ENCODE measurements around the gene MDC1.

MDC1 gene

DNA sequence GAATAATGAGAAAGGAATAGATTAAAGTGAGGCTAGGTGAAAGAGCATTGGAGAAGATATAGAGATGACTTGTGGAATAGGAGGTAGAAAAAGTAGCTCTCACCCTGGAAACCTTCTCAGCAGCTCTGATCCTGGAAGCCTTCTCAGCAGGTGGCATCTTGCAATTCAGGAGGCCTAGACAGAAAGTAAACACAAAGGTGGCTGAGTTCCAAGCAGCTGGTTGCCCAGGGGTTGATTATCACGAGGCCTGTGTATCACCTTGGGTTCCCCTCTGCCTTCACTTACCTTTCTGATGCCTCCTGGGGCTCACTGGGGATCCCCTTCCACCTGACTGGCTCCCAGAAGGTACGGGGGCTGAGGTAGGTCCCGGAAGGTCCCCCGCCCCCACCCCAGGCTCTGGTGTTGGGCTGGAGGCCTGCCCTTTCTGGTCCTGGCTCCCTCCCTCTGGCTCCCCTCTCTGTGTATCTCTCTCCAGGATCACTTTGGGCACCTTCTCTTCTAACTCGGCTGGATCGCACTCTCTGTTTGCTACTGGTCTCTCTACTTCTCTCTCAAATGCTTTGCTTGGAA, 9.7 kb downstream of the MDC1 start:
- DNase-seq (ENCODE audit: low read depth in 2 of 2): no peak

DNA sequence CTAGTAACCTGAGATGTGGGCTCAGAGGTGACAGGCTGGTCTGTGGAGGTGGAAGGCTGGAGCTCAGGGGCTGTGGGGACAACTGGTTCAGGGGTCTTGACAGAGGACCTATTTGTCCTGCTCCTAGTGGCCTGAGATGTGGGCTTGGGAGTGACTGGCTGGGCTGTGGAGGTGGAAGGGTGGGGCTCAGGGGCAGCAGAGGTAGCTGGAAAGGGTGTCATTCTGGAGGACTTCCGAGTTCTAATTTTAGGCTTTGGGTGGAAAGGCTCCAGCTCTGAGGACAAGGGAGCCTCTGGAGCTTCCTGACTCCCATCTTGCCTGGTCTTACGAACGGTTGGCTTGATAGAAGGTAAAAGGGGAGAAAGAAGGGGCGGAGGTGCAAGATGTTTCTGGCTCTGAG, 11.5 kb downstream of the MDC1 start:
- no peak for DNase-seq (ENCODE audit: low read depth in 2 of 2)

DNA sequence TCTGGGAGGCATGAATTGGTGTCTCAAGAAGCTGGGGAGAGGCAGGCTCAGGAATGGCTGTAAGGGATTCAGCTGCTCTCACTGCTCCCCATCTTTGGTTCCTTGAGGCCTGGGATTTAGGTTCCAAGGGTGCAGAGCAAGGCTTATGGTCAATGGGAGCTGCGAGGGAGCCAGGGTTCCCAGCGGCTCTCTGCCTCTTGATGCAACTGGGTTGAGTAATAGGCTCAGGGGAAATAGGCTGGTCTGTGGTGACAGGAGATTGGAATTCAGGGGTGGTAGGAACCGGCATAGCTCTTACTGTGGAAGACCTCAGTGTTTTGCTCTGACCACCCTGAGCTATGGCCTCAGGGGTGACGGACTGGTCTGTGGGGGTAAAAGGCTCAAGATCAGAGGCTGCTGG, 13.3 kb downstream of the MDC1 start:
- no peak for DNase-seq (ENCODE audit: low read depth in 2 of 2)

DNA sequence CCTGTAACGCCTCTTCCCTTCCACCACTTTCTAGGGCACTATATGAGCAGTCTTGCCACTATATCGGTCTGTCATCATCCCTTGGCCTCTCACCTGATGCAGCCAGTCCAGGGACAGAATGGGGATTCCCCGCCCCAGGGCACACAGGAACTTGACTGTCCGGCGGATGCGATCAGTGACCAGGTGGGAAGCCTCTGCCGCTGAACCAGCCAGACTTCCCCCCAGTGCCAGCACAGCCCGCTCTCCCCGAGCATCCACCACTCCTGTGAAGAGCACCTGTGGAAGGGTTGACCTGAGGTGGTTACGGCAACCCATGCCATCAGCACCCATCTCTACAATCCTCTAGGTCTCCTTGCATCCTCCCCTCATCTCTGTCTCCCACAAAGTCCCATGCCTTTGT, 14.1 kb downstream of the MDC1 start:
- no peak for DNase-seq (ENCODE audit: low read depth in 2 of 2)

DNA sequence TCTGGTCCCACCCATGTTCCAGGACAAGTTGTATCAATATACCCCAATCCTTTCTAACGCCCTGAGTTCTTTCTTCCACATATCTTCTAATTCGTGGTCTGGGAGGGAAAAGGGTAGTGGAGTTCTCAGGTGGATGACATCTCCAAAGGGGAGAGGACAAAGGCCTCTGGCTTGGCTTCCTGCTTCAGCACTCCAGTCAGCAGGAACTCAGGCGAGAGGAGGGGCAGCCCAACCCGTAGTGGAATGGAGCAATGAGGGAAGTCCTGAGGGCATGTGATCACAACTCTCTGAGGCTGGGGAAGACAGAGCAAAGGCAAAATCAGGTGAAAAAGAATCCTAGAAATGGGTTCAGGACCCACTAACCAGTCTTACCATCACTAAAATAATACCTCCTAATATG, 16.7 kb downstream of the MDC1 start:
- DNase-seq (ENCODE audit: low read depth in 2 of 2): no peak

DNA sequence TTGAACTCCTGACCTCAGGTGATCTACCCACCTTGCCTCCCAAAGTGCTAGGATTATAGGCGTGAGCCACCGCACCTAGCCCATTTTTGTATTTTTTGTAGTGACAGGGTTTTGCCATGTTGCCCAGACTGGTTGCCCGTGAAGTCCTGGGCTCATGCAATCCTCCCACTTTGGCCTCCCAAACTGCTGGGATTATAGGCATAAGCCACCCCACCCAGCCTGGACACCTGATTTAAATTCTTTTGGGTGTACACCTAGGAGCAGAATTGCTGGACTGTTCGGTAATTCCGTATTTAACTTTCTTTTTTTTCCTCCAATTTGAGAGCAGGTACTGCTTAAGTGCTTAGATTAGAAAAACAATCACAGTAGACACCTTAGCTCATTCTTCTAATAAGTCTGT, 20.6 kb downstream of the MDC1 start:
- no peak for DNase-seq (ENCODE audit: low read depth in 2 of 2)

DNA sequence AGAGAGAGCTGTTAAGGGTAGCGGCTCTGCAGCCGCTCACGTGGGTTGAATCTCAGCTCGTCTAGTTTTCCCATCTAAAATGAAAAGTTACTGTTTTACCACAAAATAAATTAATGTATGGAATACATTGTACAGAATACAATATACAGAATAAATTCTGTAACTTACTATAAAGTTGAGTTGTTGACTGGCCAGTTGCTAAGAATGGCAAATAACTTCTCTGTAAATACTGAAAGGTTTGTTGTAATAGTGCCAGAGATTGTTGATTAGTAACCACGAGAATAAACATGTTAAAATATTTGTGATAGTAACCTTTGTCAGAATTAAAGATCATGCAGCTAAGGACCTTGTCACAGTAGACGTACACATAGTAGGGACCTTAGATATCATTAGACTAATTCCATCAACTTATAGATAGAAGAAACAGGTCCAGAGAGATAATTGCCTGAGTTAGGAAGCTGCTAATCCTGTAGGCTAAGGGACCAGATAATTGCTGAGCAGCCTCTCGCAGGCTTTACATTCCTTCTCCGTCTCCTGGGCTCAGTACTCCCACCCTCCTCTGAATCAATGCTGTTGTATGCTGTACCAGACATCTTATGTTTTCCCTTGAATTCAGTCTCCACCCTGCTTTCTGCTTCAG, 25.8 kb downstream of the MDC1 start:
- DNase-seq (ENCODE audit: low read depth in 2 of 2): no peak

DNA sequence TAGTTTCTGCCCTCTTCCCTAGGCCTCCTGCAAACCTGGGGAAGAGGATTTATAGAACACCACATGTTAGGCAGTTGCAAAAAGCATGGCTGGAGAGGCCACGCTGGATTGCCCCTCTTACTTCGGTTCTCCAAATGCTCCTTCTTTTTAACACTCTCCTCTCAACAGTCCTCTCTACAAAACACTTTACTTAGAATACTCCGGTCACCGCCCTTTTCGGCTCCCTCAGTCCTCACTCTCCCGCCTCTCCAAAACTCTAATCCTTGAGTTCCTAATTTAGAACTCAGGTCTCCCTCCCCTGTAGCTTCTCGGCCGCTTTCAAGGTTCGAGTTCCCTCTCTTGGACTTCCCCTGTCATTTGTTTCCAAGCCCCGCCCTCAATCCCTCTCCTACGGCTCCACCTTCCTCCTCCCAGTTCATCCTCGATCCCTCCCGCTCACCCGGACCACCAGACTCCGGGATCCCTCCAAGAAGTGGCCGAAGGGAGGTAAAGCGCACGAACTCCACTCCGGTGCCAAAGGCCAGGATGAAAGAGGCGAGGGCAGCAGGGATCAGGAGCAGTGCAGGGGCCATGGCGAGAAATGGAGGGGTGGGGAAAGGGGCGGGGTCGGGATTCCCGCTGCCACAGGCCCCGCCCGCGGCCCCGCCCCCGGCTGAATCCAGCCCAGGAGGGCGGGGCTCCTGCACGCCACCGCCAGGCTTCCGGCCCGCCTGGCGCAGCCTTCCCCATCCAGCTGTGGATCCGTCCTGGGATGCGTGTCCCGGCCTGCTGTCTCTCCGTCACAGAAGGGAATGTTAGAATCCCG, 26.5 kb downstream of the MDC1 start, which contains the start of gene NRM:
Gene NRM, minus strand, starts transcription at position 582 of the 805 bp plus-strand sequence. Its CDS starts 10 bp downstream, at position 572.
- DNase-seq (ENCODE audit: low read depth in 2 of 2): peak; percentile 70 to 78

DNA sequence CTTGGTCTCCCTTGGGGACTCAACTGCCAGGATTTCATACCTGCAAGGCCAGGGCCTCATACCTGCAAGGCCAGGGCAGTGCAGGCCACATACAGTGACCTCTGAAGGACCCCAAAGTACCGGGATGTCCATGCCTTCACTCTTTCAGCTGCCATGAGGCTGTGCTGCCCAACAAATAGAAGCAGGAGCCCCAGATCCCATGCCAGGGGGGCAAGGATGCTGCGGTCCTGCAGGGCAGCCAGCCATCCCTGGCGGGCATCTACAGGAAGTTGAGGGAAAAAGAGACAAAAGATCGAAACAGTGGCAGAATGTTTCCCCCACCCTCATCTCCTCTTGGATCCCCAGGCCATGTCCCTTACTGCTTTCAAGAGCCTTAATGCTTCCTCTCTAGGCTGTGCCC, 27.1 kb downstream of the MDC1 start:
- DNase-seq (ENCODE audit: low read depth in 2 of 2): no peak

DNA sequence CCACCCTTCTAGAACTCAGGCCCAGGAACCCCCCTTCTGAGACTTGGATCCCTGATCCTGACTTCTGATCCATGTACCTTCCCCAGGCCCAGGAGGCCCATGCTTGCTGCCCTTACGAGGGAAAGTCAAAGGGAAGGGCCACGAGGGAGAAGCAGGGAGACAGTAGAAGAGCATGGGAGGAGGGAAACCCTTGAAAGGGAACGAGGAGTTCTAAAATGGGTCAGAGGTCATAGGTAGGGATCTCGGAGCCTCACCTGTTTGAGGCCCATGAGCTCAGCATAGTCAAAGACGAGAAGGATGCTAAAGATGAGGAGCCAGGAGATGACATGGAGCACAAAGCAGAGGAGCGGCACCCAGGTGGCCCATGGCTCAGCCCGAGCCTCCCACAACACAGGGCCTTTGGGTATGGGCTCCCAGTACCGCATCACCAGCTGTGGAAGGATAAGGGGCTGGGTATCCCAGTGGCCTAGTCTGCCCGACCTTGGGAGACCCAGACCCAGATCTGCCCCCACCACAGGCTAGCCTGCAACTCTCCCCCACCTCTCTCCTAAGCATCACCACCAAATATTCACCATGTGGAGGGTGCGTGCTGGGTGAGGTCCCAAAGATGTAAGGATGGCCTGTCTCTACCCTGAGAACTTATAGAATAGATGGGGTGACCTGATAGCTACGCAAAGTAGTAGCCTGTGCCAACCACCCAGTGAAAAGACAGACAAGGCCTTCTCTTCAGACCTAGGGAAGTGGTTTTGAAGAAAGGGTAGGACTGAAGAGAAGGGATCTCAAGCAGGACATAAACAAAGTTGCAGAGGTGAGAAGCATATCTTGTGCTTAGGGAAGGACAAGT, 27.8 kb downstream of the MDC1 start:
- DNase-seq (ENCODE audit: low read depth in 2 of 2): no peak

DNA sequence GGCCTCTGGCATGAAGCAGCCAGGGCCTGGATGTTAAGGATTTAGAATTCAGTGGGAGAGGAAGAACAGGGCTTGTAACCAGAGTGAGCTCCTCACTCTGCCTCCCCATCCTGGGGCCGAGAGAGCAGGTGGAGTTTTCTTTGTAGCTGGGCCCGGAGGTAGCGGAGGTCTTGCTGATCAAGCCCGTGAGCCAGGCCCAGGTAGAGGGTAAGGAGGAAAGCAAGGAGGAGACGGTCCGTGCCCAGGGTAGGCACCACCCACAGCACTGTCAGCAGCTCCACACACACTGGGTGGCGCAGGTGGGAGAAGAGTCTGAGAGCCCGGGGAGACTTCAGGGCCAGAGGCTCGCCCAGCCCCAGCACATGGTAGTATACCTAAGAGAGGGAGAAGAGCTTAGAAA, 28.5 kb downstream of the MDC1 start:
- no peak for DNase-seq (ENCODE audit: low read depth in 2 of 2)

DNA sequence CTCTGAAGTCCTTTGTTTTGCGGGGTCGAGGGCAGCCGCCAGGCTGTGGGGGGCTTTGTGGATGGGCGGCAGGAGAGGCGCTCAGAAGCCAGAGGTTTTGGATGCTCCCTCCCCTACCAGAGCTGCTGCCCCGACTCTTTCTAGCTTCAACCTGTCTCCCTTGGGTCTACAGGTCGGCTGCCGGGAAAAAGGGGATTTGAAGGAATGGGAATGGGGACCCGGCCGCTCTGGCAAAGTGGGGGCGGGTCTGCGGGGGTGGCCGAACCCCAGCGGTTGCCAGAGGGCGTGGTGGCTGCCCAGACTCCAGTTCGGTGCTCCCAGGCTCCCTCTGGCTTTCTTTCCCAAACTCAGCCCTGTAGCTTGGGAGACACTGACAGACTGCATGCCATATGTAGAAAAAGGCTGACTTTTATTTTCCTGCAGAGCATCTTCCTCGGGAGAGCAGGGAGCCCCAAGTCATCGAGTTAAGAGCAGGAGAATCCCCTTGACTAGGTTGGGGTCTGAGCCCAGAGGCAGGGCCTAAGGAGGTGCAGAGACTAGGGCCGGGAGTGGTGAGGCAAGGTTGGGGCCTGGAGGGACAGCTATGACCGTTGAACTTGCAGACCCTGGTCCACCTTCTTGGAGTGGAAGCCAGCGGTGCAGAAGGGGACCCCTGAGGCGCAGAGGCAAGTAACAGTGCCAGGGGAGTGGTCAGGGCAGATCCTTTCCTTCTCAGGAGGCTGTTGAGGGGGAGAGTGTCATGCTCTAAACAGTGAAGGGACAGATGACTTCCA, 29.2 kb downstream of the MDC1 start:
- DNase-seq (ENCODE audit: low read depth in 2 of 2): no peak

DNA sequence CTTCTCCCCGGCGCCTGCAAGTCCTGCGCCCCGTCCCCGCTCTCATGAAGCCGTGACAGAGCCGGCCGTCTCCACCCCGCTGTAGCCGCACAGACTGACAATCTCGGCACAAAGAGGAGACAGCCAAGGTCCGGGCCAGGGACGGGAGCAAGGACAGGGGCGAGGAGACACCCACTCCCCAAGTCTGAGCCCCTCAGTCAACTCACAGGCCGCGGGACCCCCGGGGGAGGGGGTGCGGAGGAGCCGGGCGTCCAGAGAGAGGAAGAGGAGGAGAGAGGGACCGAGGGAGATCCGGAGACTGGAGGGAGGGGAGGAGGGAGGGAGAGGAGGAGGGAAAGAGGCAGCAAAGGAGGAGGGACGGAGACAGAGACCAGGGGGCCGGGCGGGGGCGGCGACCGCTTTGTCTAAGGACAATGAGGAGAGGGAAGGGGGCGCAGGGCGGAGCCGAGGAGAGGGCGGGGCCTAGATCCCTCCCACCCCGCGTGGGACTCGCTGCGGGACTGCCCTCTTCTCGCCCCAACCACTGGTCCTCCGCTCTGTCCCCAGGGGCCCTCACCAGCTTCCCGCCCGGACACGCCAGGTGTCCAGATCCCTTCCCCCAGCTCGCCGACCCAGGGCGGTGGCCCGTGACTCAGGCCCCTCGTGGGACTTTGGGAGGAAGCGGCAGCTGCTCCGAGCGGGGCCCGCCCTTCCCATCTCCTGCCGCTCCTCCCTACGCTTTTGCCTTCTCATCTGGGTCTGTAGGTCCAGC, 30.0 kb downstream of the MDC1 start:
- DNase-seq (ENCODE audit: low read depth in 2 of 2): peak; percentile 72 to 90

DNA sequence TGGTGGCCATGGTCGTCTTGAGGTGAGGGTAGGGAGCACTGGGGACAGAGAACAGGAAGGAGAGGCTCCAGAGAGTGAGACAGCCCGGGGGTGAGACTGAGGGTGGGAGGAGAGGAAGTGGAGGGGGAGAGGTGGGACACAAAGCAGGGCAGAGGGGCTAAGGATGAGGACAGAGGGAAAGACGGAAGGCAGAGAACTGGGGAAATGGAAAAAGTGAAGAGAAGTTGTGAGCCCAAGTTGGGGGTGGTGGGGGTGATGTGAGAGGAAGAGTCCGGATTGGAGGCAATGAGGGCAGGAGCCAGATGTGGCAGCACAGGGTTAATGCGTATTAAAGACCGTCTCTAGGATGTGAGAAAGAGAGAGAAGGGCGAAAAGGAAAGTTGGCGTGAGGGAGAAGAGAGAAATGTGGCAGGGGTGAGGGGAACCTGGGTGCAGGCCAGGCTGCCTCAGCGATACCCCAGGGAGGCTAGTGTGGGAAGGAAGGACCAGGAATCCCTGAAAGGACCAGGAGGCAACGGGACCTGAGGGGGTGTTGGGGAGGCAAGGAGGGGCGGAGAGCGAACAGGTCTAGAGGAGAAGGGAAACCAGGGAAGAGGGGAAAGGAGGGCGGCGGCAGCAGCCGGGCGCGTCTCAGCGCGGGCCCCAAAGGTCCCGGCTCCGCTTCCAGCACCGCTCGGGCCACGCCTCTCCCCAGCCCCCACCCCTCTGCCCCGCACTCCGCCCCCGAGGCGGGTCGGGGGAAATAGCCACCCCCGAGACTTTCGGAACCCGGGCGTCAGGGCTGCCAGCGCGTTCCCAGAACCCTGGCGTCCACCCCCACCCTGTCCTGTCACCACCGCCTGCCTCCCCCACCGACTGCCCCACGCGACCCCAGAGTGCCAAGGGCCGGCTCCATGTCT, 30.8 kb downstream of the MDC1 start, which contains the start of gene PPP1R18:
Gene PPP1R18, minus strand, starts transcription at position 637 of the 899 bp plus-strand sequence. Its CDS starts 627 bp downstream, at position 10.
- DNase-seq (ENCODE audit: low read depth in 2 of 2): peak; percentile 71 to 82

DNA sequence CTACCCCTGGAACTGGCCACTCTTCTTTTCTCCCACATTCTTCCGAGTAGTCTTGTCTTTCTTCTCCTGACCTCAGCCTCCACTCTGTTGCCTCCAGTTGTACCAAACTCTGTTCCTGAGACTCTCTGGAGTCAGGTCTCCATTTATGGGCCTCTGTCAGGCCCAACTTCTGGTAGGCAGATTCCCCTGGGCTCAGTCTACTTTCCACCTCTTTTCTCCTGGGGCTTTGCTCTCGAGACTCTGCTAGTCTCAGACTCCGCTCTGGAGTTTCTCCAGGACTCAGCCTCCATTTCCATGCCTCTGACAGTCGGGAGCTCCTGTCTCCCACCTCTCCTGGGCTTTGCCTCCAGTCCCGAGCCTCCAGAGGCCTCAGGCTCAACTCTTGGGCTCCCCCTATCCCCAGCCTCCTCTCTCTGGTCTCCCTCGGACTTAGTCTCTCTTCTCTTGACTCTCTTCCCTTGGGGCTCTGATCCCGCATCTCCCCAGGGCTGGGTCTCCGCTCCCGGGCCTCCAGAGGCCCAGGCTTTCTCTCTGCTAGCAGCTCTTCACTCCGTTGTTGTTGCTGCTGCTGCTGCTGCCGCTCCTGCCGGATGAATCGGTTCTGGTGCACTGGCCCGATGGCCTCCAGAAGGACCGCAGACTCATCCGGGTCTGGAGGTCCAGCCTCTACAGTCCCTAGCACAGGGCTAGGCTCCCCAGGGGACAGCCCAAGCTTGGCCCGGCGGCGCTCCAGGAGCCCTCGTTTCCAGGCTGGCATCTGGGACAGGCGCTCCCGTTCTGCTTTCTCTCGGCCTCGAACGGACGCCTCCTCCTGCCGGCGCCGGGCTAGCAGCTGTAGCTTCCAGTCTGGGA, 31.7 kb downstream of the MDC1 start:
- DNase-seq (ENCODE audit: low read depth in 2 of 2): no peak

DNA sequence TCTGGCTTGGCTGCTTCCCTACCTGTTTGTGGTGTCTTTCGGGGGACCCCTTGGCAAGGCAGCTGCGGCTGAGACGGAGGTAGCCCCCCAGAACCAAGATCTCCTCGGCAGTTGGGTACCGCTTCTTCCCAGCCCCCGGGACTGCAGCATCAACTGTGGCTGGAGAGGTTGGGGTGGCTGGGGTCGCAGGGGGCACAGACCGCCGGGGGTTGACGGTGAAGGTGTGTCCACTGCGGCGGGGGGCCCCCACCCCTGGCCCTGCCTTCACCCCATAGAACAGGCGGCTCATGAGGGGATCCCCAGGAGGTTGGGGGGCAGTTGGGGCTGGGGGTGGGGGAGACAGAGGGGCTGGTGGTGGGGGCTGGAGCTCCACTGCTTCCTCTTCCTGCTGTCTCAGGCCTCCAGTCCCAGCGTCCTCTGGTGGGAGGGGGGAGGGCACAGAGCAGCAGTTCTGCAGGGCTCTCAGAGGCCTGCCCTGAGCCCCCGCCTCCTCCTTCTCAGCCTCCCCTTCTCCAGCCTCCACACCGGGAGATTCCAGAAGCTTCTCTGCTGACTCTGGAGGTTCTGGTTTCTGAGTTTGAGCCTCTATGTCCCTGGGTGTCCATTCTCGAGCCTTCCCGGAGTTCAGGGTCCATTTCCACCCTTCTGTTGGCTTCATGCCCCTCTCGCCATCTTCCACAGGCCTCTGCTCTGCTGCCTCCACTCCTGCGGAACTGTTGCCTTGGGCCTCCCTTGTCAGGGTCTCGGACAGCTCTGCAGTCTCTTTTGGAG, 32.5 kb downstream of the MDC1 start:
- DNase-seq (ENCODE audit: low read depth in 2 of 2): no peak

DNA sequence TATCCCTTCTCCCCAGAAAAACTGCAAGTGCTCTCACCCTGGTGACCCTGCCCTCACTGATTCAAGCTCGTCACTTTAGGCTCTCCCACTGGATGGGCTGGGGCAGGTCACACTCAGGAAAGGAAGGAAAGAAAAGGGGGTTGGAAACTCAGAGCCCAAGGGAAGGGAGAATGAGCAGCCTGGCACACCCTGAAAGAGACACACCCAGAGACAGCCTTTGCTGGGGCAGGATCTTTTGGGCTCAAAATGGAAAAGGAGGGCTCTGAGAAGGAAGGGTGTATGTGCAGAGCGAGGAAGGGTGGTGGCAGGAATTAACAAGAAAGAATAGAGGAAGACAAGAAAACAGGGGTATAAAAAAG, 33.1 kb downstream of the MDC1 start:
- DNase-seq (ENCODE audit: low read depth in 2 of 2): no peak
